HepG2 (cell line): Measurements from ENCODE around the gene DEPDC5. TPM values are rescaled to one million over a fixed set of nuclear protein-coding genes. Genes with fewer than 3 reads are reported as not detected.
A peak's percentile ranks its signal among the peaks of the same experiment; 100 is the strongest.

Experiments
- ATAC-seq: fragments of 200-7000 bp; cut with Tn5 transposase; 3 replicates; pipeline ENCODE4 v1.9.1; 2020; ENCODE audit warnings: mild to moderate bottlenecking, moderate library complexity
- BruUV-seq: library from RNA; stranded (reverse); fragments of 400-500 nt; replicated peaks from 2 replicates; lab custom pipeline; 2021; lab: Mats Ljungman, UMichigan
- CTCF ChIA-PET: fragments of 300-600 bp; formaldehyde crosslinking; extraction: SDS; loops from one replicate; lab custom pipeline; 2021; ENCODE audit warnings: low total read pairs, inconsistent platforms, low intra/inter-chr PET ratio; lab: Yijun Ruan, JAX
- POLR2A ChIA-PET: fragments of 350-600 bp; sonication (Branson Sonifier 250); formaldehyde crosslinking; loops from one replicate; lab custom pipeline; 2020; ENCODE audit warnings: antibody characterized with exemption, inconsistent platforms; lab: Yijun Ruan, JAX
- DNase-seq: peaks from one replicate; pipeline ENCODE4 v3.0.0-alpha.2; 2015; ENCODE audit warnings: low spot score
- FAIRE-seq: peaks from 3 replicates; lab custom pipeline; 2011; peaks lifted over from hg19 to GRCh38; lab: Jason Lieb, UNC
- H2AFZ ChIP-seq: one replicate; pipeline ENCODE4 v1.6.1; 2011; ENCODE audit warnings: low read length, inconsistent platforms
- H3K27ac ChIP-seq: fragments of 300-600 bp; 3 replicates; pipeline ENCODE4 v1.8.0; 2011; ENCODE audit warnings: mixed run types, mild to moderate bottlenecking, mixed read lengths, low read length, inconsistent platforms; ENCODE audit not compliant: insufficient read depth; ENCODE audit errors: extremely low read length
- H3K27me3 ChIP-seq, 2 experiments: fragments of 200-600 bp in 1 of 2; 2 replicates in 1 of 2; 3 replicates in 1 of 2; pipeline versions ENCODE4 v1.6.0 to v1.8.0; 2011; ENCODE audit warnings: low read length in 2 of 2, mild to moderate bottlenecking in 2 of 2, moderate library complexity in 2 of 2, inconsistent platforms in 1 of 2; ENCODE audit not compliant: insufficient read depth in 2 of 2, control insufficient read depth in 1 of 2
- H3K36me3 ChIP-seq, 2 experiments: fragments of 200-600 bp in 1 of 2; replicated peaks in 1 of 2; 2 replicates in 1 of 2; 3 replicates in 1 of 2; pipeline versions ENCODE4 v1.5.1 to v1.8.0; 2011; ENCODE audit warnings: low read length in 2 of 2, inconsistent platforms in 1 of 2; ENCODE audit not compliant: insufficient read depth in 2 of 2, control insufficient read depth in 1 of 2
- H3K4me1 ChIP-seq: 2 replicates; pipeline ENCODE4 v1.5.1; 2012; ENCODE audit warnings: low read length, inconsistent platforms; ENCODE audit not compliant: insufficient read depth
- H3K4me2 ChIP-seq: 2 replicates; pipeline ENCODE4 v1.6.0; 2011; ENCODE audit warnings: low read depth, low read length, inconsistent platforms
- H3K4me3 ChIP-seq, 3 experiments: fragments of 200-600 bp in 1 of 3; sonication (generic), shearing (Covaris generic) in 1 of 3; replicated peaks in 1 of 3; 2 replicates each; pipeline ENCODE4 v1.5.1; 2011 to 2016; ENCODE audit warnings: low read length in 3 of 3, inconsistent platforms in 2 of 3, low read depth in 2 of 3, mild to moderate bottlenecking in 2 of 3, control low read depth in 1 of 3, mixed read lengths in 1 of 3; ENCODE audit not compliant: insufficient read depth in 1 of 3
- H3K79me2 ChIP-seq: one replicate; pipeline ENCODE4 v1.6.1; 2011; ENCODE audit warnings: low read length, inconsistent platforms; ENCODE audit not compliant: insufficient read depth
- H3K9ac ChIP-seq: 2 replicates; pipeline ENCODE4 v1.6.0; 2011; ENCODE audit warnings: mild to moderate bottlenecking, low read depth, low read length, inconsistent platforms; ENCODE audit not compliant: insufficient read depth
- H3K9me3 ChIP-seq: 2 replicates; pipeline ENCODE4 v1.5.1; 2012; ENCODE audit warnings: mild to moderate bottlenecking, low read length
- H4K20me1 ChIP-seq: 2 replicates; pipeline ENCODE4 v1.6.0; 2011; ENCODE audit warnings: inconsistent platforms, mild to moderate bottlenecking, low read length, moderate library complexity; ENCODE audit not compliant: insufficient read depth
- MBD4 ChIP-seq: IDR thresholded peaks from 2 replicates; pipeline ENCODE4 v1.6.1; 2012; ENCODE audit warnings: low read length, inconsistent platforms, borderline replicate concordance
- MTA3 ChIP-seq: sonication (generic); formaldehyde crosslinking; IDR thresholded peaks from 2 replicates; pipeline ENCODE4 v1.4.0; 2020; ENCODE audit warnings: missing genetic modification reagents
- NPAS2 ChIP-seq: sonication (generic); formaldehyde crosslinking; IDR thresholded peaks from 2 replicates; pipeline ENCODE4 v1.8.0; 2022; ENCODE audit warnings: mild to moderate bottlenecking, missing genetic modification reagents, borderline replicate concordance
- RNF2 ChIP-seq: fragments of 450-650 bp; conservative IDR thresholded peaks from 2 replicates; pipeline ENCODE4 v1.6.1; 2016; ENCODE audit warnings: low read depth
- STAT5B ChIP-seq: sonication (generic); formaldehyde crosslinking; IDR thresholded peaks from 2 replicates; pipeline ENCODE4 v1.4.0; 2020; ENCODE audit warnings: missing genetic modification reagents
- ZNF510 ChIP-seq: sonication (generic); formaldehyde crosslinking; IDR thresholded peaks from 2 replicates; pipeline ENCODE4 v1.4.0; 2020; ENCODE audit warnings: low read depth, mild to moderate bottlenecking, missing genetic modification reagents
- WGBS: methylation state at CpG from one replicate; pipeline ENCODE4 v1.1.6; 2017; ENCODE audit warnings: low lambda C conversion rate; 5-methylcytosine and 5-hydroxymethylcytosine counted together
- in situ Hi-C: cut with HindIII; loops from 2 replicates; pipeline ENCODE4 v1.10.0; 2017; ENCODE audit warnings: low pct_unique_long_range_greater_than_20kb; ENCODE audit not compliant: extremely low pct_ligation_motif_present
- intact Hi-C: fragments of 100-400 bp; cut with micrococcal nuclease; formaldehyde crosslinking; loops from one replicate; pipeline ENCODE4 v1.10.0; 2022; ENCODE audit not compliant: unreplicated experiment
- polyA plus RNA-seq, 8 experiments: library from polyadenylated mRNA; depleted of rRNA in 3 of 8; stranded (reverse) in 7 of 8; unstranded in 1 of 8; fragments of >200 nt; fragmentation: Illumina TruSeq in 4 of 8; extraction: Trizol in 4 of 8; gene quantifications; 2 replicates each; pipeline versions ENCODE4 v1.2.1 to v1.2.3, GENCODE V29; 2011 to 2016; ENCODE audit warnings: low read depth in 4 of 8, missing spikeins in 1 of 8, mixed read lengths in 1 of 8; ENCODE audit not compliant: insufficient read depth in 1 of 8
- total RNA-seq, 5 experiments: library from RNA; depleted of rRNA; stranded (reverse); fragments of >200 nt; fragmentation: Illumina TruSeq; extraction: Trizol; gene quantifications; 2 replicates each; pipeline ENCODE4 v1.2.3, GENCODE V29; 2016; ENCODE audit warnings: low read depth in 1 of 5
- TF ChIP-seq, protein P1 (sequence below): sonication (generic); formaldehyde crosslinking; IDR thresholded peaks from 2 replicates; pipeline ENCODE4 v1.4.0; 2020; ENCODE audit warnings: missing genetic modification reagents, borderline replicate concordance
- TF ChIP-seq, protein P2 (sequence below): sonication (generic); formaldehyde crosslinking; IDR thresholded peaks from 2 replicates; pipeline ENCODE4 v1.4.0; 2020; ENCODE audit warnings: mild to moderate bottlenecking, low read depth, missing genetic modification reagents
- TF ChIP-seq, protein P3 (sequence below): sonication (generic); formaldehyde crosslinking; IDR thresholded peaks from 2 replicates; pipeline ENCODE4 v1.4.0; 2020; ENCODE audit warnings: mild to moderate bottlenecking, missing genetic modification reagents

The DEPDC5 gene
- total and polyA plus RNA-seq, 2 of the 13 experiments (the other 11 are each of a cell fraction or from before 2014, with no cell fraction given): 9.8 to 12.4 TPM

DNA sequence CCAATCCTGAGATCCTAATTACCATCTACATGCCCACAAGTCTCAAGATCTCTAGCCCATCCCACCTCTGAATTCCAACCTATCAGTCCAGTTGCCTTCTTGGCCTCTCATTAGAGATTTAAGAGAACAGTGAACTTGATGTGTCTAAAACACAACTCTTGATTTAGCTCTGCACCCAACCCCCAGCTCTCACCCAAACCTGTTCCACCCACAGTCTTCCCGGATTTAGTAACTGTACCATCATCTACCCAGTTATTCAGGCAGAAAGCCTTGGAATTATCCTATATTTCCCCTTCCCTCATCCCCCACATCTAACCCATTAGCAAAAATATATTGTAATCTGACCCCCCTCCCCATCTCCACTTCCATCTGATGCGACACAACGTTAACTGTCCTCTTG lies 166.5 kb downstream of the DEPDC5 start:
- CTCF ChIA-PET: no interaction called here
- Histone ChIP-seq H3K79me2 (no peaks in the 10 kb centered on the region), H3K27me3 (no peaks in the 10 kb centered on the region; a peak in 1 of 5 replicates), H3K9me3 (no peaks in the 10 kb centered on the region), H2AFZ (no peak overlapping the region), H3K9ac (no peak overlapping the region), H3K4me3 (no peak overlapping the region), H3K4me2 (peak overlapping the region; percentile 61), H3K4me1 (peaks cover 74% of the 10 kb centered on the region), H3K27ac (no peak overlapping the region), H3K36me3 (no peaks in the 10 kb centered on the region), H4K20me1 (no peaks in the 10 kb centered on the region)
- DNase-seq (no peak), ATAC-seq (no peak), FAIRE-seq (no peak)
- POLR2A ChIA-PET: interaction anchor here (2.1 kb wide), 1 partner anchor 23 kb away, joined by 9 read pairs; no protein-coding TSS in a partner anchor
- no TSS peak for BruUV-seq
- WGBS: 89% methylated on average over 3 of the region's 3 CpGs
- in situ Hi-C loops (no loop called here), intact Hi-C loops (no loop called here)
- TF ChIP-seq, protein P1, sequence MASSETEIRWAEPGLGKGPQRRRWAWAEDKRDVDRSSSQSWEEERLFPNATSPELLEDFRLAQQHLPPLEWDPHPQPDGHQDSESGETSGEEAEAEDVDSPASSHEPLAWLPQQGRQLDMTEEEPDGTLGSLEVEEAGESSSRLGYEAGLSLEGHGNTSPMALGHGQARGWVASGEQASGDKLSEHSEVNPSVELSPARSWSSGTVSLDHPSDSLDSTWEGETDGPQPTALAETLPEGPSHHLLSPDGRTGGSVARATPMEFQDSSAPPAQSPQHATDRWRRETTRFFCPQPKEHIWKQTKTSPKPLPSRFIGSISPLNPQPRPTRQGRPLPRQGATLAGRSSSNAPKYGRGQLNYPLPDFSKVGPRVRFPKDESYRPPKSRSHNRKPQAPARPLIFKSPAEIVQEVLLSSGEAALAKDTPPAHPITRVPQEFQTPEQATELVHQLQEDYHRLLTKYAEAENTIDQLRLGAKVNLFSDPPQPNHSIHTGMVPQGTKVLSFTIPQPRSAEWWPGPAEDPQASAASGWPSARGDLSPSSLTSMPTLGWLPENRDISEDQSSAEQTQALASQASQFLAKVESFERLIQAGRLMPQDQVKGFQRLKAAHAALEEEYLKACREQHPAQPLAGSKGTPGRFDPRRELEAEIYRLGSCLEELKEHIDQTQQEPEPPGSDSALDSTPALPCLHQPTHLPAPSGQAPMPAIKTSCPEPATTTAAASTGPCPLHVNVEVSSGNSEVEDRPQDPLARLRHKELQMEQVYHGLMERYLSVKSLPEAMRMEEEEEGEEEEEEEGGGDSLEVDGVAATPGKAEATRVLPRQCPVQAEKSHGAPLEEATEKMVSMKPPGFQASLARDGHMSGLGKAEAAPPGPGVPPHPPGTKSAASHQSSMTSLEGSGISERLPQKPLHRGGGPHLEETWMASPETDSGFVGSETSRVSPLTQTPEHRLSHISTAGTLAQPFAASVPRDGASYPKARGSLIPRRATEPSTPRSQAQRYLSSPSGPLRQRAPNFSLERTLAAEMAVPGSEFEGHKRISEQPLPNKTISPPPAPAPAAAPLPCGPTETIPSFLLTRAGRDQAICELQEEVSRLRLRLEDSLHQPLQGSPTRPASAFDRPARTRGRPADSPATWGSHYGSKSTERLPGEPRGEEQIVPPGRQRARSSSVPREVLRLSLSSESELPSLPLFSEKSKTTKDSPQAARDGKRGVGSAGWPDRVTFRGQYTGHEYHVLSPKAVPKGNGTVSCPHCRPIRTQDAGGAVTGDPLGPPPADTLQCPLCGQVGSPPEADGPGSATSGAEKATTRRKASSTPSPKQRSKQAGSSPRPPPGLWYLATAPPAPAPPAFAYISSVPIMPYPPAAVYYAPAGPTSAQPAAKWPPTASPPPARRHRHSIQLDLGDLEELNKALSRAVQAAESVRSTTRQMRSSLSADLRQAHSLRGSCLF (CRISPR knock-in tag): no peak
- no peak for TF ChIP-seq MBD4
- TF ChIP-seq, protein P2, sequence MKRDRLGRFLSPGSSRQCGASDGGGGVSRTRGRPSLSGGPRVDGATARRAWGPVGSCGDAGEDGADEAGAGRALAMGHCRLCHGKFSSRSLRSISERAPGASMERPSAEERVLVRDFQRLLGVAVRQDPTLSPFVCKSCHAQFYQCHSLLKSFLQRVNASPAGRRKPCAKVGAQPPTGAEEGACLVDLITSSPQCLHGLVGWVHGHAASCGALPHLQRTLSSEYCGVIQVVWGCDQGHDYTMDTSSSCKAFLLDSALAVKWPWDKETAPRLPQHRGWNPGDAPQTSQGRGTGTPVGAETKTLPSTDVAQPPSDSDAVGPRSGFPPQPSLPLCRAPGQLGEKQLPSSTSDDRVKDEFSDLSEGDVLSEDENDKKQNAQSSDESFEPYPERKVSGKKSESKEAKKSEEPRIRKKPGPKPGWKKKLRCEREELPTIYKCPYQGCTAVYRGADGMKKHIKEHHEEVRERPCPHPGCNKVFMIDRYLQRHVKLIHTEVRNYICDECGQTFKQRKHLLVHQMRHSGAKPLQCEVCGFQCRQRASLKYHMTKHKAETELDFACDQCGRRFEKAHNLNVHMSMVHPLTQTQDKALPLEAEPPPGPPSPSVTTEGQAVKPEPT: no peak
- no peak for TF ChIP-seq ZNF510 (CRISPR knock-in tag)
- TF ChIP-seq STAT5B (CRISPR knock-in tag): no peak
- TF ChIP-seq, protein P3, sequence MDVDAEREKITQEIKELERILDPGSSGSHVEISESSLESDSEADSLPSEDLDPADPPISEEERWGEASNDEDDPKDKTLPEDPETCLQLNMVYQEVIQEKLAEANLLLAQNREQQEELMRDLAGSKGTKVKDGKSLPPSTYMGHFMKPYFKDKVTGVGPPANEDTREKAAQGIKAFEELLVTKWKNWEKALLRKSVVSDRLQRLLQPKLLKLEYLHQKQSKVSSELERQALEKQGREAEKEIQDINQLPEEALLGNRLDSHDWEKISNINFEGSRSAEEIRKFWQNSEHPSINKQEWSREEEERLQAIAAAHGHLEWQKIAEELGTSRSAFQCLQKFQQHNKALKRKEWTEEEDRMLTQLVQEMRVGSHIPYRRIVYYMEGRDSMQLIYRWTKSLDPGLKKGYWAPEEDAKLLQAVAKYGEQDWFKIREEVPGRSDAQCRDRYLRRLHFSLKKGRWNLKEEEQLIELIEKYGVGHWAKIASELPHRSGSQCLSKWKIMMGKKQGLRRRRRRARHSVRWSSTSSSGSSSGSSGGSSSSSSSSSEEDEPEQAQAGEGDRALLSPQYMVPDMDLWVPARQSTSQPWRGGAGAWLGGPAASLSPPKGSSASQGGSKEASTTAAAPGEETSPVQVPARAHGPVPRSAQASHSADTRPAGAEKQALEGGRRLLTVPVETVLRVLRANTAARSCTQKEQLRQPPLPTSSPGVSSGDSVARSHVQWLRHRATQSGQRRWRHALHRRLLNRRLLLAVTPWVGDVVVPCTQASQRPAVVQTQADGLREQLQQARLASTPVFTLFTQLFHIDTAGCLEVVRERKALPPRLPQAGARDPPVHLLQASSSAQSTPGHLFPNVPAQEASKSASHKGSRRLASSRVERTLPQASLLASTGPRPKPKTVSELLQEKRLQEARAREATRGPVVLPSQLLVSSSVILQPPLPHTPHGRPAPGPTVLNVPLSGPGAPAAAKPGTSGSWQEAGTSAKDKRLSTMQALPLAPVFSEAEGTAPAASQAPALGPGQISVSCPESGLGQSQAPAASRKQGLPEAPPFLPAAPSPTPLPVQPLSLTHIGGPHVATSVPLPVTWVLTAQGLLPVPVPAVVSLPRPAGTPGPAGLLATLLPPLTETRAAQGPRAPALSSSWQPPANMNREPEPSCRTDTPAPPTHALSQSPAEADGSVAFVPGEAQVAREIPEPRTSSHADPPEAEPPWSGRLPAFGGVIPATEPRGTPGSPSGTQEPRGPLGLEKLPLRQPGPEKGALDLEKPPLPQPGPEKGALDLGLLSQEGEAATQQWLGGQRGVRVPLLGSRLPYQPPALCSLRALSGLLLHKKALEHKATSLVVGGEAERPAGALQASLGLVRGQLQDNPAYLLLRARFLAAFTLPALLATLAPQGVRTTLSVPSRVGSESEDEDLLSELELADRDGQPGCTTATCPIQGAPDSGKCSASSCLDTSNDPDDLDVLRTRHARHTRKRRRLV (CRISPR knock-in tag): no peak
- no peak for TF ChIP-seq RNF2
- TF ChIP-seq NPAS2 (CRISPR knock-in tag): no peak
- TF ChIP-seq MTA3 (CRISPR knock-in tag): no peak
